BJ (cell line): ENCODE results near the gene LRMDA. TPM values are rescaled to one million over a fixed set of nuclear protein-coding genes. Genes with fewer than 3 reads are reported as not detected.

Source experiments
- CTCF ChIA-PET: fragments of 350-600 bp; formaldehyde crosslinking; extraction: SDS; loops from one replicate; lab custom pipeline; 2021; ENCODE audit warnings: antibody characterized with exemption, inconsistent platforms; lab: Yijun Ruan, JAX
- POLR2A ChIA-PET: fragments of 300-600 bp; sonication (Branson Sonifier 250); formaldehyde crosslinking; extraction: SDS; loops from one replicate; lab custom pipeline; 2021; ENCODE audit warnings: antibody characterized with exemption; lab: Charles Lee
- DNase-seq: peaks from one replicate; pipeline ENCODE4 v3.0.0-alpha.2; 2011; ENCODE audit warnings: low read depth
- H3K27me3 ChIP-seq: 2 replicates; pipeline ENCODE4 v1.6.0; 2011; ENCODE audit warnings: low read length; ENCODE audit not compliant: control insufficient read depth, insufficient read depth
- H3K36me3 ChIP-seq: 2 replicates; pipeline ENCODE4 v1.5.1; 2011; ENCODE audit warnings: low read length; ENCODE audit not compliant: control insufficient read depth, insufficient read depth
- H3K4me3 ChIP-seq: 2 replicates; pipeline ENCODE4 v1.5.1; 2011; ENCODE audit warnings: low read depth, mild to moderate bottlenecking, control low read depth, low read length
- CTCF ChIP-seq: IDR thresholded peaks from 2 replicates; pipeline ENCODE4 v1.5.1; 2011; ENCODE audit warnings: low read depth, mild to moderate bottlenecking, control low read depth, inconsistent platforms, low read length, moderate library complexity; ENCODE audit not compliant: insufficient read depth
- polyA plus RNA-seq: library from polyadenylated mRNA; depleted of rRNA; stranded (reverse); fragments of >200 nt; gene quantifications from 2 replicates; pipeline ENCODE4 v1.2.3, GENCODE V29; 2011

The LRMDA gene
- polyA plus RNA-seq, 1 experiment, result not detected

DNA sequence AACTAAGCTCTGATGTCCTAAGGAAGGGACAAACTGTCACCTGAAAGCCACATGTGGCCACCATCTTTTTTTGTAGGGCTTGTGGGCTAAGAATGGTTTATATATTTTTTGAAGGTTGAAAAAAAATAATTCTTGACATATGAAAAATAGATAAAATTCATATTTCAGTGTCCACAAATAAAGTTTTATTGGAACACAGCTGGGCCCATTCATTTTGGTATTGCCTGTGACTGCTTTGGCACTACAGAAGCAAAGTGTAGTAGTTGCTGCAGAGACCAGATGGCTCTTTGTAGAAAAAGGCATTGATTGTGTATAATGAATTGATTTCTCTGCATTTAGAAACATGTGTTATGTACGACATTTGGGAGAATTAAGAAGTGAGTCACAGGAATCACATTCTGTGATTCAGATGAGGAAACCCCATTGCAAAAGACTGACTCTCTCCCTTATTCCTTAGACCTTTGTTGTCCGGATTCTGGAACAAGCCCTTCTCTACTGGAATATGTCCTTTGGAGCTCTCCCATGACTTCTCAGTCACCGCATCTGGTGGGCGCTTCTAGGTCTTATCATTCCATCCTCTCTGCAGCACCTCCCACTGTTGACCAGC, 438.7 kb downstream of the LRMDA start:
- DNase-seq, result no peak
- Histone ChIP-seq H3K4me3 (no peak overlapping the region), H3K27me3 (peaks cover 2% of the 10 kb centered on the region; the same call in 1 of the 2 replicates), H3K36me3 (no peaks in the 10 kb centered on the region)
- ChIA-PET POLR2A (no interaction called here), CTCF (no interaction called here)
- no peak for TF ChIP-seq CTCF

DNA sequence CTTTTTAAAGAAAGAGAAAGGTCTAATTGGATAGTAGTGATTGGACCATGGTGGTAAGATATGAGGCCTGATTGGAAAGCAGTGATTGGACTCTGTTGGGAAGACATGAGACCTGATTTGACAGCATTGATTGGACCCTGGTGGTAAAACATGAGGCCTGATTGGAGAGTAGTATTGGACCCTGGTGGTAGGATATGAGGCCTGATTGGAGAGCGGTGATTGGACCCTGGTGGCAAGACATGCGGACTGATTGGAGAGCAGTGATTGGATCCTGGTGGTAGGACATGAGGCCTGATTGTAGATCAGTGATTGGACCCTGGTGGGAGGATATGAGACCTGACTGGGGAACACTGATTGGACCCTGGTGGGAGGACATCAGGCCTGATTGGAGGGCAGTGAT, 444.3 kb downstream of the LRMDA start:
- no peaks in the 10 kb centered on the region for H3K36me3 ChIP-seq
- peaks cover 2% of the 10 kb centered on the region; the same call in 1 of the 2 replicates for H3K27me3 ChIP-seq
- DNase-seq, result no peak
- CTCF ChIA-PET, result no interaction called here
- POLR2A ChIA-PET, result no interaction called here
- no peak overlapping the region for H3K4me3 ChIP-seq
- no peak for TF ChIP-seq CTCF

- H3K27me3 ChIP-seq, result peaks cover 2% of the 10 kb centered on the region; the same call in 1 of the 2 replicates
- ChIA-PET POLR2A (no interaction called here), CTCF (interaction anchor here (0.6 to 1.2 kb wide), 2 partner anchors 36 to 447 kb away, joined by 3 read pairs; no protein-coding TSS in a partner anchor)
- H3K4me3 ChIP-seq, result no peak overlapping the region
- no peaks in the 10 kb centered on the region for H3K36me3 ChIP-seq
- no peak for DNase-seq
- no peak for TF ChIP-seq CTCF
These were observed 445.3 kb downstream of the LRMDA start for GRCh38 chr10:75876710-75877109.

GRCh38 chr10:75877877-75878276, 446.5 kb downstream of the LRMDA start:
- TF ChIP-seq CTCF, result no peak
- H3K36me3 ChIP-seq, result no peaks in the 10 kb centered on the region
- no peak overlapping the region for H3K4me3 ChIP-seq
- ChIA-PET CTCF (interaction anchor here (1.2 kb wide), 1 partner anchor 37 kb away, joined by 3 read pairs; no protein-coding TSS in a partner anchor), POLR2A (no interaction called here)
- H3K27me3 ChIP-seq, result peaks cover 2% of the 10 kb centered on the region; the same call in 1 of the 2 replicates
- DNase-seq, result no peak

GRCh38 chr10:75878586-75878985, 447.2 kb downstream of the LRMDA start:
- CTCF ChIA-PET, result interaction anchor here (0.6 kb wide), 1 partner anchor 884 kb away, joined by 3 read pairs; no protein-coding TSS in a partner anchor
- Histone ChIP-seq H3K36me3 (no peaks in the 10 kb centered on the region), H3K4me3 (no peak overlapping the region), H3K27me3 (peaks cover 2% of the 10 kb centered on the region; the same call in 1 of the 2 replicates)
- POLR2A ChIA-PET, result no interaction called here
- no peak for DNase-seq
- no peak for TF ChIP-seq CTCF
